Activated naive CD4-positive, alpha-beta T cell treated with anti-CD3 and anti-CD28 coated beads, Interleukin-2, amount 50 U/mL, for 24 hours (primary cell): ENCODE data around the gene LBR.

Experiments used
- H3K27ac Mint-ChIP-seq: one replicate; pipeline ENCODE4 v1.8.0; 2021; ENCODE audit warnings: mild to moderate bottlenecking, mixed read lengths
- H3K27me3 Mint-ChIP-seq: one replicate; pipeline ENCODE4 v1.8.0; 2021; ENCODE audit warnings: mixed read lengths
- H3K36me3 Mint-ChIP-seq: one replicate; pipeline ENCODE4 v1.8.0; 2021; ENCODE audit warnings: mixed read lengths
- H3K4me1 Mint-ChIP-seq: one replicate; pipeline ENCODE4 v1.8.0; 2021; ENCODE audit warnings: mixed read lengths
- H3K4me3 Mint-ChIP-seq: one replicate; pipeline ENCODE4 v1.8.0; 2021; ENCODE audit warnings: mild to moderate bottlenecking, mixed read lengths
- H3K9me3 Mint-ChIP-seq: one replicate; pipeline ENCODE4 v1.8.0; 2021; ENCODE audit warnings: mixed read lengths

The LBR gene

DNA sequence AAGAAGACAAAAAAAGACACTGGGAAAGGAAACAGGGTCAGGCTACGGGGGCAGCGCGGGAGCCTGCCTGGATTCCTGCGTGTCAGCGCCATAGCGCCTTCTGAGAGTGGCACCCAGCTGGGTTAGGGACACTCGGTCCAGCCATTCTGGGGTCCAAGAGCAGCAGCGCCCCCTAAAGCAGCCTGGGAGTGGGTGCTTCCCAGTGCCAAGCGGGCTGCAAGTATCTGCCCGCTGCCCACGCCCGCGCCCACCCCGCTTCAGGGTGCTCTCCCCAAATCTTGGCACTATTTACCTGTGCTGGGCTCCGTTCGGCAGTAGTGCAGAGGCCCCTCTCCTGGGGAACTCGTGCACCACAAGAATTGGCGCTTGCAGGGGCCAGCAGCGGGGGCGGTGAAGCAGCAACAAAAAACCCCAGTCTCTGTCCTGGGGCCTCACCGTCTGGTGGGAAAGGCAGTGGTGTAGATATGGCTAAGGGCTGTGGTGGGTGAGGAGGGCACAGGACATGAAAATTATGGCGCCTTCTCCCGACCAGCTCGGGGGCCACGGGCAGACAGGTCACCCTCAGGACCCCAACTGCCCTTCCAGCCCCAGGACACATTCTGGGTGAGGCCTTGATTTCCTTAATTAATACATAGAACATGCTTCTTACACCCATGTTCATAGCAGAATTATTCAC is 24.1 kb upstream of the LBR start:
- Mint-ChIP-seq H3K27me3 (no peaks in the 10 kb centered on the region), H3K4me3 (no peak overlapping the region), H3K4me1 (peaks cover 50% of the 10 kb centered on the region), H3K9me3 (no peaks in the 10 kb centered on the region), H3K36me3 (no peaks in the 10 kb centered on the region), H3K27ac (peak overlapping the region; percentile 62)

DNA sequence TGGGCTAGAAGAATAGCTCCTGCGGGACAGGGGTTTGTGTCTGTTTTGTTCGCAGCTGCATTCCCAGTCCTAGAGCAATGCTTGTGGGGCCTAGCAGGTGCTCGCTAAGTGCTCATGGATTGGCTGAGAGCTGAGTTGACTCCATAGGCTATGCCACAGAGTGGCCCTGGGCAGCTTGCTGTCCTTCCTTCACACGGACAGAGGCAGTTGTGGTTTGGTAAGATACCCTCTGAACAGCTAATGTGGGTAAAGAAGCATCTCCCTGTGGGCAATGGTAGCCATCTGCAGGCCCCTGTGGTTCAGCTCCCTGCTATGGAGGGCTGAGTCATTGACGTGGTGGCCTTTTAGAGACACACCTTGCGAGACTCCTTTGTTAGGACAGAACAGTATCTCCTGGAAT is 23.5 kb upstream of the LBR start:
- H3K27ac Mint-ChIP-seq = no peak overlapping the region
- H3K36me3 Mint-ChIP-seq = no peaks in the 10 kb centered on the region
- no peaks in the 10 kb centered on the region for H3K27me3 Mint-ChIP-seq
- no peaks in the 10 kb centered on the region for H3K9me3 Mint-ChIP-seq
- peaks cover 57% of the 10 kb centered on the region for H3K4me1 Mint-ChIP-seq
- H3K4me3 Mint-ChIP-seq = no peak overlapping the region

DNA sequence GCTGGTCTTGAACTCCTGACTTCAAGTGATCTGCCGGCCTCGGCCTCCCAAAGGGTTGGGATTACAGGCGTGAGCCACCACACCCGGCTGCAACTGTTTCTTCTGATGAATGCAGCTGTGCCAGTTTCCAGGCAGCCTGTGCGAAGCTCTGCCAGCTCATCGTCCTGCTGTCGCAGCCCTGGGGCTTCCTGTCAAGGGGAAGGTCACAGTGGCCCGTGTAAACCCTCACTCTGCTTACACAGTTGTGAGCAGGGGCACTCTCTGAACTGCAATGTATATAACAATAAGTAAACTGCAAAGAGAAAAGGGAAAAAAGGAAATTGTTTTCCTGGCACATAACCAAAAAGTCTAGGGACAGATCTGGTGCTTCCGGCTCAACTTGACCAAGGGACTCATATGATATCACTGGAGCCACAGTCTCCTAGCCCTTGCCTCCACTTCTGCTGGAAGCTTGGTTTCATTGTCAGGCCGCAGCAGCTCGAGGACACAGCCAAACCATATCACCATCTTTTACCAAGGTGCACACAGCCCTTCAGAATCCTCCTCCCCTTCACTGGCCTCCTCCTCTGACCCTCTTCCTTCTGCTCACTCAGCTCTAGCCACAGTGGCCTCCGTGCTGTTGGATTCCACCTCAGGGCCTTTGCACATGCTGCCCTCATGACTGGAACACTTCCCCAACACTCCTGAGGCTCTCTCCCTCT is 22.8 kb upstream of the LBR start:
- Mint-ChIP-seq H3K4me3 (no peak overlapping the region), H3K4me1 (peaks cover 64% of the 10 kb centered on the region), H3K27me3 (no peaks in the 10 kb centered on the region), H3K36me3 (no peaks in the 10 kb centered on the region), H3K9me3 (no peaks in the 10 kb centered on the region), H3K27ac (no peak overlapping the region)

DNA sequence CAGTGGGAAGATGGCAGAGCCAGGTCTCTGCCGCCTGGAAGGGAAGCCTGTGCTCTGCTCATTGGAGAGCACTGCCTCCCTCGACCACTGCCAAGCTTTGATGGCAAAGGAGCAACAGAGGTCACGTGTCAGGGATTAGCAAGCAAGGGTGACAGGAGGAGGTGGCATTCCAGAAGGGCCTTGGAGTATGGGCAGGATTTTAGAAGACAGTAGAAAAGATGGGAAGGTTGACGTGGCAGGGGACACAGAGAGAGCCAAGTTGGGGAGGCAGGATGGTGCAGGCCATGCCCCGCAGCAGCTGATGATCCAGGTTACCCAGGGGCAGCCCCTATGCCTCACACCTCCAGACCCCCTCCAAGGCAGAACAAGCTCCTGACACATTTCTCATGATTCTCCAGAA is 21.9 kb upstream of the LBR start:
- H3K4me3 Mint-ChIP-seq = no peak overlapping the region
- H3K36me3 Mint-ChIP-seq = no peaks in the 10 kb centered on the region
- peaks cover 68% of the 10 kb centered on the region for H3K4me1 Mint-ChIP-seq
- H3K9me3 Mint-ChIP-seq = no peaks in the 10 kb centered on the region
- peak overlapping the region; percentile 32 for H3K27ac Mint-ChIP-seq
- no peaks in the 10 kb centered on the region for H3K27me3 Mint-ChIP-seq

DNA sequence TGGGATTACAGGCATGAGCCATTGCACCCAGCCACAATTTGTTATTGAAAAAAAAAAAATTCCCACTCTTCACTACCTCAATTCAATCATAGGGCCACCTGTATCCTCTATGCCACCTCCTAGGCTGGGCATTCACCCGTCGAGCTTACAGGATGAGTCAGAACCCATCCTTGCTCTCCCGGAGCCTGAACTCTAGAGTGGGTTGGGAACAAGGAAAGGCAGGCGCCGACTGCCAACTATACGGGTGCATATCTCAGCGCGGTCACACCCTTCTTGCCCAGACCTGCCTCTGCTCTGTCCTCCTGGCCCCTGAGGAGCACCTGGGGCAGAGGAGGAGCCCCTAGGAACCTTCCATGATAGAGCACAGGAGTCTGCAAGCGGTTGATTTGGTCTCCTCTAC is 21.4 kb upstream of the LBR start:
- no peak overlapping the region for H3K27ac Mint-ChIP-seq
- no peaks in the 10 kb centered on the region for H3K27me3 Mint-ChIP-seq
- H3K36me3 Mint-ChIP-seq = no peaks in the 10 kb centered on the region
- H3K4me1 Mint-ChIP-seq = peaks cover 68% of the 10 kb centered on the region
- no peaks in the 10 kb centered on the region for H3K9me3 Mint-ChIP-seq
- H3K4me3 Mint-ChIP-seq = no peak overlapping the region

DNA sequence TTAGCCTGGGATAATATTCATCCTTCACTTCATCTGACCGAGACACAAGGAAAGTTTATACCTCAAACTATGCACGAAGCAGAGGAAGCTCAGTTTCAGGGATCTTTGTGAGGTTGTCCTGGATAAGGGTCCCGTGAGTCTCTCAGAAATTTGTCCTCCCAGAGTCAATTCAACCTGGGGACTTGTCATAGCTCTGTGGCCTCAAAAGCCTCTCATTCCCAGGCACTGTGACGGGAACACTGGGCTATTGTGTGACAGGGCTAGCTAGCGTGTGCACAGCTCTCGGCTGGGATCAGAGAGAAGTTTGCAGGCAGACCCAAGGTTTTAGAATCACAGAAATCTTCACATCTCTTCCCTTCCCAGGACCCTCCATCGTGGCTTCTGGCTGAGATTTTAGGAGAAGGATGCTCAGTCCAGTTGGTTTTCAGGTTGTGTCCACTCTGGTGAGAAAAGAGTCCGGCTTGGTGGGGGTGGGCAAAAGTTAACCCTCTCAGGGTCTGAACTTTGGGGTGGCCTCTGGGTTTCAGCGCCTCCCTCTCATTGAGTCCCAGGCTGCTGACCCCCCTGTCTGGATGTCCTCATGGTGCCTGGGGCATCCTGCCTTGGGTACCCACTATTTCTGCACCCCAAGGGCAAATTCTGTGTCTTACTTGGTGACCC is 20.4 kb upstream of the LBR start:
- Mint-ChIP-seq H3K9me3 (no peaks in the 10 kb centered on the region), H3K4me1 (peaks cover 65% of the 10 kb centered on the region), H3K27ac (peak overlapping the region; percentile 65), H3K36me3 (no peaks in the 10 kb centered on the region), H3K27me3 (no peaks in the 10 kb centered on the region), H3K4me3 (no peak overlapping the region)

DNA sequence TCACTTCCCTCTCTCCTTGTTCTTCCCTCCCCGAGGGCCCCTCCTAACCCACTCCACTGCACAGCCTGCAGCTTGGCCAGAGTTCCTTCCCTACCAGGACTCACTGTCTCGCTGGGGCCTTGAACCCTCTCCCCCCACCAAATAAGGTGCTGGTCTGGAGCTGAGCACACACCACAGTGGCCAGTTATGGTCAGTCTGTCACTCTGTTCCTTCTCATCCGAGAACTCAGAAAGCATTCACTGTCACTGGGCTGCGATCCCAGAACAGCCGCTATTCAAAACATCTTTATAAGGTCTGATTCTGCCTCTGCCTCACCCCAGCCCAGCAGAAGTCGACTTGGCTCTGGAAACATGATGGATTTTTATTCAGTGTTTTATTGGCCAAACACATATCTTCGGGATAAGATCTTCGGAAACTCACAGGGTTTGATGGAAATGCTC is 19.8 kb upstream of the LBR start:
- peak overlapping the region; percentile 65 for H3K27ac Mint-ChIP-seq
- peaks cover 69% of the 10 kb centered on the region for H3K4me1 Mint-ChIP-seq
- H3K9me3 Mint-ChIP-seq = no peaks in the 10 kb centered on the region
- H3K27me3 Mint-ChIP-seq = no peaks in the 10 kb centered on the region
- no peak overlapping the region for H3K4me3 Mint-ChIP-seq
- no peaks in the 10 kb centered on the region for H3K36me3 Mint-ChIP-seq

DNA sequence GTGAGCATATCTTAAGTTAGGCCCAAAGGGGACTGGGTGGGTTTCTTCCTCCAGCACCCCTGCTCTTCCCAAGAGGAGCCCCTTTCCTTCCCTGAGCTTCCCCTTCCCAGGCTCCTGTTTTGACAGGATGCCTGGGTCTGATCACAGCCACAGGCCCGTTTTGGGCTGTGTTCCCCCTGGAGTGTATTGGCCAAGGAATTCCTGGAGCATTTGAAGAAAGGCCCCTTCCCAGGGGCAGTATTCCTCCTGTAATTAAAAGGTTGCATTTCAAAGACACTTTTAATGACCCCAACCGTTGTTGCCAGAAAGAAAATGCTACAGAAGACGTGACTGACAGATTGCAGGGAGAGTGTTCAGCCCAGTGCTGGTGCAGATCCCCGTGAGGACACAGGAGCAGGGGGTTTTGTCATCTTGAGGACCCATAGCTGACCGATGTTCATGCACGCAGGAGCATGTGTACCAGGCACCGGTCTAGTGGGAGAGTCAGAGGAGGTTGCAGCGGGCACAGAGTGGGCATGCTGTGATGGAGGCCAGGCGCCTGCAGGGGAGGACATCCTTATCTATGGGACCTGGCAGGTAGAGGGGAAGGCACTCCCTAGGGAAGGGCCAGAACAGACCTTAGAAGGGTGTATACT is 19.3 kb upstream of the LBR start:
- H3K9me3 Mint-ChIP-seq = no peaks in the 10 kb centered on the region
- no peaks in the 10 kb centered on the region for H3K36me3 Mint-ChIP-seq
- peak overlapping the region; percentile 23 for H3K27ac Mint-ChIP-seq
- peaks cover 75% of the 10 kb centered on the region for H3K4me1 Mint-ChIP-seq
- H3K27me3 Mint-ChIP-seq = no peaks in the 10 kb centered on the region
- no peak overlapping the region for H3K4me3 Mint-ChIP-seq

DNA sequence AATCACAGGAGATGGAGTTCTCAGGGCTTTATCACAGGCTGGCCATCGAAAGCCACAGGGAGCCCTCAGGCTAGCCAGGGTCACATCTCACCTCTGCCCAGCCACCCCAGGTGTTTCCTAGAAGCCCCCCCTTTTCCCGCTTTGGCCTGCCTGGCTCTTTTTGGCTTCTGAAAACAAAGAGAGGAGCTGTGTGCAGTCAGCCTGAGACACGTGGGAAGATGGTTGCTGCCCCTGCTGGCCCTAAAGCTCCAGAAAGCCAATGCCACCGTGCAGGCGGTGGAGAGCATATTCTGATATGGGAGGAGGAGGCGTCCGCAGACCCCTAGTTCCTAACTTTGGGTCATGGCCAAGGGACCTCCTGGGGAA is 18.7 kb upstream of the LBR start:
- no peak overlapping the region for H3K4me3 Mint-ChIP-seq
- H3K36me3 Mint-ChIP-seq = no peaks in the 10 kb centered on the region
- no peaks in the 10 kb centered on the region for H3K9me3 Mint-ChIP-seq
- H3K27me3 Mint-ChIP-seq = no peaks in the 10 kb centered on the region
- peaks cover 80% of the 10 kb centered on the region for H3K4me1 Mint-ChIP-seq
- H3K27ac Mint-ChIP-seq = peak overlapping the region; percentile 86

DNA sequence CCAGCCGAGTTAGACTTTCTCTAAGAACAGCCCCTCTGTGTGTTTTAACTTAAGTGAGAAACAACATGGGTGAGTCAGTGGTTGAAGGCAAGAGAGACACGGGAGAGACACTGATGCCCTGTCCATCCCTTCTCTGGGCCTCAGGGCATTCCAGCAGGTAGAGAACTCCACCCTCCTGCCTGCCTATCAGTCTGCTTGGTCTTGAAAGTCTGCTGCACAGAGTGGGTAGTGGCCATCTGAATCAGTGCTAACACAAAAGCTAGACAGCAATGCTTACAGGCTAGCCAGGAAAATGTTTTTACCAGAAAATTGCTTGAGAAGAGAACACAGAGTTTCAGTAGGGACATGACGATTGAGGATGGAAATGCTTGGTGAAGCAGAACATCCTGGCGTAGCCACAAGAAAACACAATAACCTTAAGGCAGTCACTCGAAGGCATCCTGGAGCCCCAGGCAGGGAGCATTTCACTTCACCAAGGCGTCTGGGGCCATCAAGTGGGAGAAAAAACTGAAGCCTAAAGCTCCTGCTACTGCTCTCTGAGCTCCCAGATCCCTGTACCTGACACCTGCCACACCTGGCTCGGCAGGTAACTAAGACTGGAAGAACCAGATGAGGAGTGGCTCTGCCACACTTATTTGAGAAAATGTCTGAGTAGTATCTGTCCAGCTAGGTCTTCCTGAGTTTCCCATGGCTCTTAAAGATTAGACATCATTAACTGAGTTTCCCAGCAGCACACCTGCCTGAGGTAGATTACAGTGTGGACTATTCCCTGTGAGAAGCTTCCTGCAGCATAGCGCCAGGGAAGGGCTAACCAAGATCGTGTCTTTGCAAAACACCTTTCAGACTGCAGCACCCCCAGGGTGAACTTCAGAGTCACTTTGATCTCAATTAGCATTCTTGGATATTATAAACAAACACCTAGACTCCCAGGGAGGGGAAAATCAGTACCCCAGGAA is 18.1 kb upstream of the LBR start:
- no peaks in the 10 kb centered on the region for H3K27me3 Mint-ChIP-seq

DNA sequence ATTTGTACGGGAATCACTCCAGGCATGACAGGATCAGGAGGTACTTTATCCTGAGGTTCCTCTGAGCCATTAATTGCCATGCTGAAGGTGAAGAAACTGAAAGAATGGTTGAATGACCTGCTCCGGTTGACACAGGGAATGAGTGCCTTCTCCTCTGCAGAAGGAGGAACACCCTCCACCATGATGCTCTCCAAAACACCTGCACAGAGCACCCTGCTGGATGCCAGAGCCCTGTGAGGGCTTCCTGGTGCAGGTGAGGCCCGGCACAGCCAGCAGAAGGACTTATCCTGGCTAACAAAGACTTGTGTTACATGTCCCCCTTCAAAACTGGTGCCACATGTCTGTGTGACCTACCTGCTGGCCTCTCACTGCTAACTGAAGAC is 14.3 kb upstream of the LBR start:
- Mint-ChIP-seq H3K36me3 (no peaks in the 10 kb centered on the region), H3K9me3 (no peaks in the 10 kb centered on the region), H3K4me3 (peak overlapping the region; percentile 49), H3K27me3 (no peaks in the 10 kb centered on the region), H3K4me1 (peaks cover 66% of the 10 kb centered on the region), H3K27ac (peak overlapping the region; percentile 47)

More for the DNA sequence above, 18.1 kb upstream of the LBR start:
- Mint-ChIP-seq H3K4me1 (peaks cover 82% of the 10 kb centered on the region), H3K36me3 (no peaks in the 10 kb centered on the region), H3K4me3 (peak overlapping the region; percentile 66), H3K9me3 (no peaks in the 10 kb centered on the region), H3K27ac (peak overlapping the region; percentile 92)

DNA sequence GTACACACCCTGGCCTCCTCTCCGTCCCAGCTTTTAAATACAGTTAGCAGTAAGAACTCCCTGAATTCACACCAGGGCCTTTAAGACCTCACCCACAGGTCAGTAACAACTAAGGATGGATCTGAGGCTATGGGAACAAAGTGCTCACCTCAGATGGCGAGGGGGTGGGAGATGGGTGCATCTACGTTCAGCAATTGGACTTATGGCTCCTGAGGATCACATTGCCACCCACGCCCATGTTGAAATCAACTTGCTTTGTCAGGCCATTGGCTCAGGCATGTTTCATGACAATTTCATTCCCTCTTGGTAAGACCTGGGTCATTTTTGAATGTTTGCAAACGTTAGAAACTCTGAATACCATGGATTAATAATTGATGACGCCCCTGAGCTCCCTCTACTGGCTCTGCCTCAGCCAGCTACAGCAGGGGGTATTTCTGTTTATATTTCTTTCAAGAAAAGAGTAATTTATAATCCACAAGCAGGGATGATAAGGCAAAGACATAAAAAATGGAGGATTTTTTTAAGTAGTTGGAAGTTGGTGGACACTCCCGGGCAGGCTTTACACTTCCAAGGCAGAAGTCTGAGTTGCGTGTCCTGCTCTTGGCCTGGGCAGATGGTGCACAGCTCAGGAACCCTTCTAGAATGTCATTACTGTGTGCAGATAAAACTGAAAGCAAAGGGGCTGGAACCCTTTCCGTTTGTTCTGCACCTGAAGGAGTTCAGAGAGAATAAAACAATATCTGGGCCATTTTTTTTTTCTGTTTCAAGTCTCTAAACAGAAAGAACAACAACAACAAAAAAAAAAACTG is 13.7 kb upstream of the LBR start:
- Mint-ChIP-seq H3K4me3 (peak overlapping the region; percentile 49), H3K9me3 (no peaks in the 10 kb centered on the region), H3K4me1 (peaks cover 60% of the 10 kb centered on the region), H3K27ac (peak overlapping the region; percentile 83), H3K27me3 (no peaks in the 10 kb centered on the region), H3K36me3 (no peaks in the 10 kb centered on the region)

DNA sequence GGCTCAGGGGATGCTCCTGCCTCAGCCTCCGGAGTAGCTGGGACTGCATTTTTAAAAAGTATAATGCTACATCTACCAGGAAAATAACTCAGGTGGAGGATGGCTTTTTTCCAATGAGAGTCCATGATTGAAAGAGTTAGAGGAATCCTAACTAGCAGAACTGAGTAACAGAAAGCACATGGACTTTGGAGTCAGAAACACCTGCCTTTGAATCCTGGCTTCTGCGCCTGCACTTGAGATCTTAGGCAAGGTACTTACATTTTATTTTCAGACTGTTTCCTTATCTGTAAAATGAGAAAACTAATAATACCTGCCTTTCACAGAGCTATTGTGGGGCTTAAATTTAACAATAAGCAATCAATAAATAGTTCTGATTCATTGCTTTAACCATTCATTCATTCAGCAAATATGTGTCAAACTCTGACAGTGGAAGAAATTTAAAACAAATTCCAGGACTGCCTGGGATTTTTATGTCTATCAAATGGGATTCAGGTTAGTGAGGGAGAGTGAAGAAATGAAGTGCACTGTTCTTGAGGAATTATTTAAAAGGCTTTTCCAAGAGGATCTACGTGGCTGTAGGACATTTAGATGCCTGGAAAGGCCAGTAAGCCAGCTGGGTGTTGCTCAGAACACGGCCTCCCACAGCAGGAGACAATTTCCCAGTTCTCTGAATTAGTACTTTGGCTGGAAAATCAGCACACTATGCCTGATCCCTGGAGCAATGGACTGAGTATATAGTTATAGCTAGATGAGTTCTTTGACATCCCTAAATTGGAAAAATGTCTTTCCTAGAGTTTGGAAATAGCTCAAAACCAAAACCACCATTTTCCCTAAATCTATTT is 12.8 kb upstream of the LBR start:
- no peak overlapping the region for H3K27ac Mint-ChIP-seq
- H3K36me3 Mint-ChIP-seq = no peaks in the 10 kb centered on the region
- no peaks in the 10 kb centered on the region for H3K9me3 Mint-ChIP-seq
- no peaks in the 10 kb centered on the region for H3K27me3 Mint-ChIP-seq
- H3K4me1 Mint-ChIP-seq = peaks cover 51% of the 10 kb centered on the region
- H3K4me3 Mint-ChIP-seq = no peak overlapping the region
